Stimulated activated CD4-positive, alpha-beta T cell treated with anti-CD3 and anti-CD28 coated beads, Interleukin-1b, Interleukin-23, amount 100 ng/mL, for 48 hours (primary cell): ENCODE results near the gene RNF123.

Experiments
- DNase-seq: peaks from one replicate; pipeline ENCODE4 v3.0.0-alpha.2; 2020

The RNF123 gene

GRCh38 chr3:49705390-49705960 lies 16.1 kb downstream of the RNF123 start:
- no peak for DNase-seq

- DNase-seq: no peak
These were observed 17.2 kb downstream of the RNF123 start for GRCh38 chr3:49706456-49707112.

GRCh38 chr3:49707113-49707480 lies 17.7 kb downstream of the RNF123 start:
- DNase-seq: no peak

GRCh38 chr3:49709852-49710251 lies 20.5 kb downstream of the RNF123 start:
- no peak for DNase-seq

- no peak for DNase-seq
These were observed 22.1 kb downstream of the RNF123 start for GRCh38 chr3:49711489-49711888.

- no peak for DNase-seq
These were observed 22.8 kb downstream of the RNF123 start for GRCh38 chr3:49712166-49712565.

- no peak for DNase-seq
These were observed 23.4 kb downstream of the RNF123 start for GRCh38 chr3:49712631-49713317.

- no peak for DNase-seq
These were observed 24.2 kb downstream of the RNF123 start for GRCh38 chr3:49713336-49714105.

GRCh38 chr3:49714728-49715550 lies 25.6 kb downstream of the RNF123 start:
- no peak for DNase-seq

GRCh38 chr3:49715611-49716121 lies 26.3 kb downstream of the RNF123 start:
- no peak for DNase-seq

GRCh38 chr3:49716169-49716568 lies 26.8 kb downstream of the RNF123 start:
- DNase-seq: no peak

- no peak for DNase-seq
These were observed 27.4 kb downstream of the RNF123 start for GRCh38 chr3:49716691-49717210.

GRCh38 chr3:49717211-49717958 lies 28.0 kb downstream of the RNF123 start:
- no peak for DNase-seq

GRCh38 chr3:49717959-49718857 lies 28.9 kb downstream of the RNF123 start:
- no peak for DNase-seq

- DNase-seq: no peak
These were observed 29.5 kb downstream of the RNF123 start for GRCh38 chr3:49718858-49719213.

- peak; percentile 90 for DNase-seq
These were observed 30.0 kb downstream of the RNF123 start, which contains the start of gene AMIGO3 for GRCh38 chr3:49719214-49719884. Gene AMIGO3, minus strand, starts transcription at chr3:49719684. Its CDS starts 219 bp downstream, at chr3:49719465.

GRCh38 chr3:49720855-49721595 lies 31.7 kb downstream of the RNF123 start:
- DNase-seq: no peak

- no peak for DNase-seq
These were observed 32.2 kb downstream of the RNF123 start for GRCh38 chr3:49721596-49721895.
